HEK293T (cell line): ENCODE data around the gene ZDHHC1.

ENCODE experiments used
- CTCF ChIA-PET: fragments of 350-600 bp; formaldehyde crosslinking; extraction: SDS; loops from one replicate; lab custom pipeline; 2021; ENCODE audit warnings: antibody characterized with exemption, inconsistent platforms; lab: Yijun Ruan, JAX
- POLR2A ChIA-PET: fragments of 350-600 bp; formaldehyde crosslinking; extraction: SDS; loops from one replicate; lab custom pipeline; 2020; ENCODE audit warnings: antibody characterized with exemption, inconsistent platforms; lab: Yijun Ruan, JAX
- DNase-seq: peaks from one replicate; pipeline ENCODE4 v3.0.0; 2012; ENCODE audit warnings: mixed read lengths; ENCODE audit errors: extremely low spot score
- ARNT ChIP-seq: fragments of 450-650 bp; IDR thresholded peaks from 2 replicates; pipeline ENCODE4 v1.6.1; 2017; ENCODE audit warnings: mild to moderate bottlenecking
- BHLHE40 ChIP-seq: fragments of 450-650 bp; IDR thresholded peaks from 2 replicates; pipeline ENCODE4 v1.6.1; 2016; ENCODE audit warnings: mild to moderate bottlenecking, moderate library complexity, borderline replicate concordance
- CTBP1 ChIP-seq: fragments of 450-650 bp; IDR thresholded peaks from 2 replicates; pipeline ENCODE4 v1.6.1; 2016; ENCODE audit warnings: borderline replicate concordance
- ELF4 ChIP-seq: fragments of 450-650 bp; IDR thresholded peaks from 2 replicates; pipeline ENCODE4 v1.6.1; 2017; ENCODE audit warnings: antibody characterized with exemption
- FOXA1 ChIP-seq: fragments of 450-650 bp; IDR thresholded peaks from 2 replicates; pipeline ENCODE4 v1.6.1; 2016; ENCODE audit warnings: mild to moderate bottlenecking
- FOXK2 ChIP-seq: fragments of 450-650 bp; IDR thresholded peaks from 2 replicates; pipeline ENCODE4 v1.6.1; 2016; ENCODE audit warnings: mild to moderate bottlenecking
- FOXM1 ChIP-seq: fragments of 450-650 bp; IDR thresholded peaks from 2 replicates; pipeline ENCODE4 v1.6.1; 2017; ENCODE audit warnings: mild to moderate bottlenecking, borderline replicate concordance
- HDGF ChIP-seq: fragments of 450-650 bp; IDR thresholded peaks from 2 replicates; pipeline ENCODE4 v1.6.1; 2017; ENCODE audit warnings: antibody characterized with exemption, borderline replicate concordance
- L3MBTL2 ChIP-seq: fragments of 450-650 bp; conservative IDR thresholded peaks from 2 replicates; pipeline ENCODE4 v1.6.1; 2016; ENCODE audit warnings: mild to moderate bottlenecking
- LEF1 ChIP-seq: fragments of 450-650 bp; IDR thresholded peaks from 2 replicates; pipeline ENCODE4 v1.6.1; 2017; ENCODE audit warnings: mild to moderate bottlenecking, borderline replicate concordance
- NFRKB ChIP-seq: fragments of 450-650 bp; IDR thresholded peaks from 2 replicates; pipeline ENCODE4 v1.6.1; 2016; ENCODE audit warnings: mild to moderate bottlenecking, moderate library complexity
- SP1 ChIP-seq: fragments of 450-650 bp; IDR thresholded peaks from 2 replicates; pipeline ENCODE4 v1.6.1; 2017
- SUZ12 ChIP-seq: fragments of 450-650 bp; IDR thresholded peaks from 2 replicates; pipeline ENCODE4 v1.6.1; 2016; ENCODE audit warnings: mild to moderate bottlenecking
- TARDBP ChIP-seq: fragments of 450-650 bp; IDR thresholded peaks from 2 replicates; pipeline ENCODE4 v1.6.1; 2016
- ZNF384 ChIP-seq: fragments of 450-650 bp; IDR thresholded peaks from 2 replicates; pipeline ENCODE4 v1.6.1; 2016
- TF ChIP-seq, protein P1 (sequence below): fragments of 450-650 bp; IDR thresholded peaks from 2 replicates; pipeline ENCODE4 v1.6.1; 2016

ZDHHC1 gene

GRCh38 chr16:67451704-67452435, 35.6 kb upstream of the ZDHHC1 start:
- ChIA-PET POLR2A (no interaction called here), CTCF (interaction anchor here (0.8 kb wide), 1 partner anchor 11 kb away, joined by 4 read pairs; no protein-coding TSS in a partner anchor)
- TF ChIP-seq FOXK2 (no peak), BHLHE40 (no peak), ARNT (no peak), NFRKB (no peak), ZNF384 (no peak), SP1 (no peak), LEF1 (no peak), HDGF (no peak), CTBP1 (no peak), L3MBTL2 (no peak), TARDBP (no peak), FOXA1 (no peak), FOXM1 (no peak), SUZ12 (no peak), ELF4 (no peak)
- TF ChIP-seq, protein P1, sequence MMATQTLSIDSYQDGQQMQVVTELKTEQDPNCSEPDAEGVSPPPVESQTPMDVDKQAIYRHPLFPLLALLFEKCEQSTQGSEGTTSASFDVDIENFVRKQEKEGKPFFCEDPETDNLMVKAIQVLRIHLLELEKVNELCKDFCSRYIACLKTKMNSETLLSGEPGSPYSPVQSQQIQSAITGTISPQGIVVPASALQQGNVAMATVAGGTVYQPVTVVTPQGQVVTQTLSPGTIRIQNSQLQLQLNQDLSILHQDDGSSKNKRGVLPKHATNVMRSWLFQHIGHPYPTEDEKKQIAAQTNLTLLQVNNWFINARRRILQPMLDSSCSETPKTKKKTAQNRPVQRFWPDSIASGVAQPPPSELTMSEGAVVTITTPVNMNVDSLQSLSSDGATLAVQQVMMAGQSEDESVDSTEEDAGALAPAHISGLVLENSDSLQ: no peak
- DNase-seq: no peak

DNA sequence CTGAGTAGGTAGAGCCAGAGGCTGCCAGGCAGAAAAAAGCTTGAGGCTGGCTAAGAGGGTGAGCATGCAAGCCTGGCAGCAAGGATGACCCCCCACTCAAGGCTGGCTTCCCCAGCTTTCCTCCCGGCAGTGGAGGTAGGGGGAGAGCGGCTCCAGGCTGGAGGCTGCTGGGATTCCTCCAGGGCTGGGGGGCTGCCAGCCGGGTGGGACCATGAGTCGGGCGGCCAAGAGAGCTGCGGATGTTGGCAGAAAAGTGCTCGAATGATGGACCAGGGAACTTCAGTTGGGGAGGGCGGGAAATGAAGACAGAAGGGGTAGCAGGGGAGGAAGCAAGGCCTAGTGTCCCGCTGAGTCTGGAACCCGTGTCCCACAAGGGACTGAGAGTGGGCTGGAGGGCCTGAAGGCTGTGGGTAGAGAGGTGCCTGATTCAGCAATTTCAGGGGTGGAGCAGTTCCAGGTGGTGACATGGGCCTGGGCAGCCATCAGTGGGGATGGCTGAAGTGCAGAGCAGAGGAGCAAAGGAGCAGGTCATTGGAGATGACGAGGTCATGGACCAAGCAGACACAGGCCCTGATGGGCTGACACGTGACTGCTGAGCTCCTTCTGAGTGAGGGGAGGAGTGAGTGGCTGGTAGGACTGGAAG, 34.9 kb upstream of the ZDHHC1 start:
- ChIA-PET CTCF (interaction anchor here (1.4 kb wide), 1 partner anchor 15 kb away, joined by 3 read pairs; no protein-coding TSS in a partner anchor), POLR2A (no interaction called here)
- DNase-seq: no peak
- TF ChIP-seq BHLHE40: no peak
- no peak for TF ChIP-seq CTBP1
- no peak for TF ChIP-seq TARDBP
- TF ChIP-seq L3MBTL2: no peak

GRCh38 chr16:67449739-67450138, 33.5 kb upstream of the ZDHHC1 start:
- no peak for DNase-seq
- ChIA-PET CTCF (interaction anchor here (1.4 to 1.5 kb wide), 2 partner anchors 14 to 123 kb away, joined by 3 read pairs; partner anchors contain the start of genes KCTD19 and LRRC36), POLR2A (no interaction called here)
- TF ChIP-seq, protein P1: no peak
- TF ChIP-seq NFRKB (no peak), SUZ12 (no peak), TARDBP (no peak), FOXK2 (no peak), L3MBTL2 (no peak), FOXM1 (no peak), CTBP1 (no peak), ZNF384 (no peak), LEF1 (no peak), HDGF (no peak), ARNT (no peak), SP1 (no peak), BHLHE40 (no peak), ELF4 (no peak)

DNA sequence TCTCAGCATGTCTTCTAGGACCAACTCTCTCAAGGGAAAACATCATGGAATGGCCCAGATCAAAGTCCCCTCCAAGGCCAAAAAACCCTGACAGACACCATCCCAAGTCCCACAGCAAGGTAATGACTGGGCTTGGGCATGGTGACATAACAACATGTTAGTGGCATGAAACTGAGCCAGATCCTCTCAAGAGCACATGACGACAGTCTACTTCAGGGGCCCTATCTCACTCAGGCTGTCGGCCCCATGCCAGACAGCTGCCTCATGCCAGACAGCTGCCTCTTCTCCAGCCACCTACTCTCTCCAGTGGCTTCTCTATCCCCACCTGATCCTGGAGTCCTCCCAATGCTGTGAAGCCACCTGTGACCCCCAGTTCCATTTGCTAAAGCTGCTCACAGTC, 33.1 kb upstream of the ZDHHC1 start:
- POLR2A ChIA-PET: no interaction called here
- no peak for DNase-seq
- TF ChIP-seq HDGF (no peak), FOXM1 (no peak), TARDBP (no peak), ZNF384 (no peak), SP1 (no peak), CTBP1 (no peak), FOXA1 (no peak), ELF4 (no peak), FOXK2 (no peak), NFRKB (no peak), BHLHE40 (no peak), L3MBTL2 (no peak), LEF1 (no peak), ARNT (no peak), SUZ12 (no peak)
- TF ChIP-seq, protein P1: no peak
- CTCF ChIA-PET: interaction anchor here (1.5 kb wide), 1 partner anchor 123 kb away, joined by 3 read pairs; the partner anchor contains the start of genes KCTD19 and LRRC36

- ChIA-PET POLR2A (no interaction called here), CTCF (interaction anchor here (0.9 kb wide), 2 partner anchors 8 to 22 kb away, joined by 3 to 5 read pairs; no protein-coding TSS in a partner anchor)
- no peak for DNase-seq
- TF ChIP-seq FOXK2 (no peak), NFRKB (no peak), CTBP1 (no peak), SUZ12 (no peak), BHLHE40 (no peak), L3MBTL2 (no peak), HDGF (no peak), SP1 (no peak), TARDBP (no peak), FOXM1 (no peak), FOXA1 (no peak), ZNF384 (no peak)
- TF ChIP-seq, protein P1: no peak
Measured at GRCh38 chr16:67448580-67448979, 32.3 kb upstream of the ZDHHC1 start.
